ENCODE results near the gene TCEANC2.

GRCh38 chr1:54100500-54100899 is 47.1 kb downstream of the TCEANC2 start:
- TF ChIP-seq EP300 (IDR thresholded peaks at IDR 0.05): no peak
- no peak for TF ChIP-seq CTCF (IDR thresholded peaks at IDR 0.05)
- no peak for TF ChIP-seq POLR2AphosphoS5 (IDR thresholded peaks at IDR 0.05)

All from suprapubic skin (tissue), 4 donors.